Muscle of leg (tissue), 11 donors: ENCODE measurements around the gene CREG2. TPM values are rescaled to one million over a fixed set of nuclear protein-coding genes. Genes with fewer than 3 reads are reported as not detected.

Experiments used
- DNase-seq: peaks from one replicate; pipeline ENCODE4 v3.0.0; 2013
- H3K27ac ChIP-seq: one replicate; pipeline ENCODE4 v1.5.1; 2013; ENCODE audit warnings: mild to moderate bottlenecking, low read length, control low read depth
- H3K27me3 ChIP-seq: one replicate; pipeline ENCODE4 v1.6.1; 2013; ENCODE audit warnings: low read length; ENCODE audit not compliant: control insufficient read depth, insufficient read depth
- H3K36me3 ChIP-seq: one replicate; pipeline ENCODE4 v1.6.1; 2013; ENCODE audit warnings: low read length; ENCODE audit not compliant: control insufficient read depth, insufficient read depth
- H3K4me1 ChIP-seq: one replicate; pipeline ENCODE4 v1.6.1; 2013; ENCODE audit warnings: low read length; ENCODE audit not compliant: control insufficient read depth, insufficient read depth
- H3K4me3 ChIP-seq: one replicate; pipeline ENCODE4 v1.5.1; 2013; ENCODE audit warnings: low read length, control low read depth
- H3K9me3 ChIP-seq: replicated peaks from 2 replicates; pipeline ENCODE4 v1.6.1; 2013; ENCODE audit warnings: low read depth, low read length; ENCODE audit not compliant: control insufficient read depth
- WGBS: methylation state at CpG from one replicate; pipeline ENCODE4 v1.1.5; 2013; ENCODE audit warnings: missing lambda C conversion rate; ENCODE audit not compliant: insufficient coverage; 5-methylcytosine and 5-hydroxymethylcytosine counted together
- polyA plus RNA-seq, 8 donors: library from polyadenylated mRNA; unstranded; fragments of 120-200 nt; gene quantifications; one replicate each; pipeline versions ENCODE4 v1.2.1 to v1.2.3, GENCODE V29; 2013; ENCODE audit warnings: inconsistent platforms in 1 of 8, low replicate concordance in 1 of 8; ENCODE audit not compliant: insufficient read length in 8 of 8, insufficient read depth in 1 of 8
- total RNA-seq: library from RNA; stranded (reverse); fragments of 120-200 nt; gene quantifications from one replicate; pipeline ENCODE4 v1.2.4, GENCODE V29; 2013

CREG2 gene
- total and polyA plus RNA-seq, 9 donors = 2.4 to 5.3 (median 3.5) TPM

GRCh38 chr2:101380376-101380775 lies 6.9 kb downstream of the CREG2 start:
- H3K27me3 ChIP-seq = peaks cover 19% of the 10 kb centered on the region
- 56% methylated on average over 10 of the region's 11 CpGs for WGBS
- no peaks in the 10 kb centered on the region for H3K36me3 ChIP-seq
- H3K4me1 ChIP-seq = peaks cover 5% of the 10 kb centered on the region
- no peak overlapping the region for H3K27ac ChIP-seq
- DNase-seq = peak; percentile 59
- H3K9me3 ChIP-seq = no peaks in the 10 kb centered on the region
- H3K4me3 ChIP-seq = no peak overlapping the region

GRCh38 chr2:101379091-101379490 lies 8.2 kb downstream of the CREG2 start:
- no CpG with 5 or more reads among the region's 2 CpGs for WGBS
- Histone ChIP-seq H3K4me1 (peaks cover 5% of the 10 kb centered on the region), H3K27ac (no peak overlapping the region), H3K27me3 (peaks cover 7% of the 10 kb centered on the region), H3K9me3 (no peaks in the 10 kb centered on the region), H3K4me3 (no peak overlapping the region), H3K36me3 (no peaks in the 10 kb centered on the region)
- DNase-seq = no peak

- no peak overlapping the region for H3K27ac ChIP-seq
- 28% methylated on average over 4 of the region's 9 CpGs for WGBS
- H3K4me1 ChIP-seq = peaks cover 8% of the 10 kb centered on the region
- no peak for DNase-seq
- no peaks in the 10 kb centered on the region for H3K27me3 ChIP-seq
- H3K36me3 ChIP-seq = no peaks in the 10 kb centered on the region
- H3K4me3 ChIP-seq = no peak overlapping the region
- no peaks in the 10 kb centered on the region for H3K9me3 ChIP-seq
Observed at GRCh38 chr2:101375653-101376052, 11.7 kb downstream of the CREG2 start.

- Histone ChIP-seq H3K36me3 (no peaks in the 10 kb centered on the region), H3K4me3 (no peak overlapping the region), H3K9me3 (no peaks in the 10 kb centered on the region), H3K27me3 (no peaks in the 10 kb centered on the region), H3K4me1 (peaks cover 5% of the 10 kb centered on the region), H3K27ac (no peak overlapping the region)
- WGBS = 83% methylated on average over 4 of the region's 7 CpGs
- DNase-seq = no peak
Observed at GRCh38 chr2:101374821-101375561, 12.3 kb downstream of the CREG2 start.

GRCh38 chr2:101372792-101373191 lies 14.5 kb downstream of the CREG2 start:
- H3K36me3 ChIP-seq = no peaks in the 10 kb centered on the region
- H3K9me3 ChIP-seq = no peaks in the 10 kb centered on the region
- no peaks in the 10 kb centered on the region for H3K27me3 ChIP-seq
- H3K4me3 ChIP-seq = no peak overlapping the region
- no peak for DNase-seq
- WGBS = no CpG with 5 or more reads among the region's 1 CpG
- H3K4me1 ChIP-seq = peaks cover 5% of the 10 kb centered on the region
- no peak overlapping the region for H3K27ac ChIP-seq

- WGBS = 41% methylated on average over 4 of the region's 4 CpGs
- no peaks in the 10 kb centered on the region for H3K36me3 ChIP-seq
- no peak overlapping the region for H3K27ac ChIP-seq
- no peaks in the 10 kb centered on the region for H3K27me3 ChIP-seq
- H3K9me3 ChIP-seq = no peaks in the 10 kb centered on the region
- no peak for DNase-seq
- H3K4me1 ChIP-seq = peaks cover 5% of the 10 kb centered on the region
- no peak overlapping the region for H3K4me3 ChIP-seq
Observed at GRCh38 chr2:101371636-101372035, 15.7 kb downstream of the CREG2 start.

GRCh38 chr2:101369100-101369499 lies 18.2 kb downstream of the CREG2 start:
- Histone ChIP-seq H3K9me3 (no peaks in the 10 kb centered on the region), H3K27me3 (peaks cover 2% of the 10 kb centered on the region)

GRCh38 chr2:101368376-101368775 lies 18.9 kb downstream of the CREG2 start:
- Histone ChIP-seq H3K36me3 (no peaks in the 10 kb centered on the region), H3K27ac (no peak overlapping the region), H3K4me1 (peaks cover 5% of the 10 kb centered on the region), H3K4me3 (no peak overlapping the region), H3K9me3 (no peaks in the 10 kb centered on the region), H3K27me3 (peaks cover 2% of the 10 kb centered on the region)
- 100% methylated on average over 1 of the region's 5 CpGs for WGBS
- no peak for DNase-seq

More at GRCh38 chr2:101369100-101369499, 18.2 kb downstream of the CREG2 start:
- DNase-seq = no peak
- H3K36me3 ChIP-seq = no peaks in the 10 kb centered on the region
- H3K4me3 ChIP-seq = no peak overlapping the region
- peaks cover 5% of the 10 kb centered on the region for H3K4me1 ChIP-seq
- no peak overlapping the region for H3K27ac ChIP-seq
- WGBS = 81% methylated on average over 4 of the region's 4 CpGs

GRCh38 chr2:101367508-101367907 lies 19.8 kb downstream of the CREG2 start:
- 83% methylated on average over 3 of the region's 5 CpGs for WGBS
- H3K4me1 ChIP-seq = peaks cover 5% of the 10 kb centered on the region

GRCh38 chr2:101364878-101365277 lies 22.4 kb downstream of the CREG2 start:
- Histone ChIP-seq H3K27me3 (peaks cover 2% of the 10 kb centered on the region), H3K27ac (no peak overlapping the region), H3K9me3 (no peaks in the 10 kb centered on the region), H3K36me3 (no peaks in the 10 kb centered on the region), H3K4me3 (no peak overlapping the region), H3K4me1 (no peaks in the 10 kb centered on the region)
- WGBS = 81% methylated on average over 7 of the region's 7 CpGs
- no peak for DNase-seq

More at GRCh38 chr2:101367508-101367907, 19.8 kb downstream of the CREG2 start:
- H3K36me3 ChIP-seq = no peaks in the 10 kb centered on the region
- no peak overlapping the region for H3K27ac ChIP-seq
- H3K9me3 ChIP-seq = no peaks in the 10 kb centered on the region
- no peak overlapping the region for H3K4me3 ChIP-seq
- H3K27me3 ChIP-seq = peaks cover 2% of the 10 kb centered on the region
- DNase-seq = no peak
